ENCODE results near the gene CDSN. TPM values are rescaled to one million over a fixed set of nuclear protein-coding genes. Genes with fewer than 3 reads are reported as not detected.

CDSN gene
- polyA plus RNA-seq, 1 donor (not counting 4 experiments of a cell fraction or from before 2014, with no cell fraction given) = 4.0 TPM

GRCh38 chr6:31096656-31097055 is 23.6 kb downstream of the CDSN start:
- FAIRE-seq (no peak), DNase-seq (ENCODE audit: low read depth, low spot score) (no peak)
- no peaks in the 10 kb centered on the region for H3K9me1 ChIP-seq (ENCODE audit: control insufficient read depth, extremely low read depth, insufficient read depth, low read length)

GRCh38 chr6:31096215-31096614 is 24.0 kb downstream of the CDSN start:
- Histone ChIP-seq H3K79me2 (ENCODE audit: control insufficient read depth, insufficient read depth, low read length) (no peaks in the 10 kb centered on the region), H3K4me3 (ENCODE audit: control insufficient read depth in 2 of 3, extremely low read depth in 1 of 3, insufficient read depth in 2 of 3, low read depth in 1 of 3, low read length in 3 of 3) (no peak overlapping the region), H3K4me2 (ENCODE audit: control insufficient read depth, extremely low read depth, insufficient read depth, low read depth, low read length) (no peak overlapping the region), H4K20me1 (ENCODE audit: control insufficient read depth, extremely low read depth, insufficient read depth, low read length) (no peaks in the 10 kb centered on the region), H2AFZ (ENCODE audit: control insufficient read depth, low read length) (no peak overlapping the region), H3K27me3 (ENCODE audit: control insufficient read depth, extremely low read depth, insufficient read depth, low read length) (no peaks in the 10 kb centered on the region), H3K27ac (ENCODE audit: control insufficient read depth, insufficient read depth, low read length) (no peak overlapping the region), H3K36me3 (ENCODE audit: control insufficient read depth in 2 of 2, extremely low read depth in 1 of 2, insufficient read depth in 2 of 2, low read length in 2 of 2) (no peaks in the 10 kb centered on the region), H3K9me3 (ENCODE audit: control insufficient read depth, low read depth, low read length) (no peaks in the 10 kb centered on the region), H3K9me1 (ENCODE audit: control insufficient read depth, extremely low read depth, insufficient read depth, low read length) (no peaks in the 10 kb centered on the region), H3K9ac (ENCODE audit: control insufficient read depth, extremely low read depth, insufficient read depth, low read length) (no peak overlapping the region), H3K4me1 (ENCODE audit: control insufficient read depth, extremely low read depth, insufficient read depth, low read length) (peaks cover 10% of the 10 kb centered on the region)
- FAIRE-seq (no peak), DNase-seq (ENCODE audit: low read depth, low spot score) (no peak)
- dilution Hi-C loops (cut with MboI; ENCODE audit: extremely low pct_ligation_motif_present, low sequenced_read_pairs) = no loop called here
- TF ChIP-seq CTCF (optimal IDR thresholded peaks at IDR 0.05 in 1 of 3, IDR thresholded peaks at IDR 0.05 in 1 of 3, conservative IDR thresholded peaks at IDR 0.05 in 1 of 3; ENCODE audit: extremely low read depth in 1 of 3, insufficient read depth in 2 of 3, low read length in 3 of 3) (no peak), EZH2 (IDR thresholded peaks at IDR 0.05; ENCODE audit: low read length) (no peak)

More at GRCh38 chr6:31096656-31097055, 23.6 kb downstream of the CDSN start:
- TF ChIP-seq EZH2 (IDR thresholded peaks at IDR 0.05; ENCODE audit: low read length) (no peak), CTCF (optimal IDR thresholded peaks at IDR 0.05 in 1 of 3, IDR thresholded peaks at IDR 0.05 in 1 of 3, conservative IDR thresholded peaks at IDR 0.05 in 1 of 3; ENCODE audit: extremely low read depth in 1 of 3, insufficient read depth in 2 of 3, low read length in 3 of 3) (no peak)
- Histone ChIP-seq H3K4me3 (ENCODE audit: control insufficient read depth in 2 of 3, extremely low read depth in 1 of 3, insufficient read depth in 2 of 3, low read depth in 1 of 3, low read length in 3 of 3) (no peak overlapping the region), H3K79me2 (ENCODE audit: control insufficient read depth, insufficient read depth, low read length) (no peaks in the 10 kb centered on the region), H3K9ac (ENCODE audit: control insufficient read depth, extremely low read depth, insufficient read depth, low read length) (no peak overlapping the region), H3K9me3 (ENCODE audit: control insufficient read depth, low read depth, low read length) (no peaks in the 10 kb centered on the region), H2AFZ (ENCODE audit: control insufficient read depth, low read length) (no peak overlapping the region), H3K4me2 (ENCODE audit: control insufficient read depth, extremely low read depth, insufficient read depth, low read depth, low read length) (no peak overlapping the region), H3K27me3 (ENCODE audit: control insufficient read depth, extremely low read depth, insufficient read depth, low read length) (no peaks in the 10 kb centered on the region), H3K4me1 (ENCODE audit: control insufficient read depth, extremely low read depth, insufficient read depth, low read length) (peaks cover 10% of the 10 kb centered on the region), H3K27ac (ENCODE audit: control insufficient read depth, insufficient read depth, low read length) (no peak overlapping the region), H4K20me1 (ENCODE audit: control insufficient read depth, extremely low read depth, insufficient read depth, low read length) (no peaks in the 10 kb centered on the region), H3K36me3 (ENCODE audit: control insufficient read depth in 2 of 2, extremely low read depth in 1 of 2, insufficient read depth in 2 of 2, low read length in 2 of 2) (no peaks in the 10 kb centered on the region)
- dilution Hi-C loops (cut with MboI; ENCODE audit: extremely low pct_ligation_motif_present, low sequenced_read_pairs) = no loop called here
